GM19468 (cell line): Measurements from ENCODE around the gene RAB17.
"Not testable (repeated sequence)": the region's sequence is repeated elsewhere in the genome, so short reads cannot be mapped to it uniquely, and the experiment has no call there.

Source experiments
- ATAC-seq: cut with Tn5 transposase; IDR thresholded peaks from one replicate; pipeline ENCODE4 v1.9.1; 2021; ENCODE audit warnings: mild to moderate bottlenecking, moderate library complexity, moderate number of reproducible peaks; ENCODE audit not compliant: unreplicated experiment; ENCODE audit errors: extremely low read depth

RAB17 gene

DNA sequence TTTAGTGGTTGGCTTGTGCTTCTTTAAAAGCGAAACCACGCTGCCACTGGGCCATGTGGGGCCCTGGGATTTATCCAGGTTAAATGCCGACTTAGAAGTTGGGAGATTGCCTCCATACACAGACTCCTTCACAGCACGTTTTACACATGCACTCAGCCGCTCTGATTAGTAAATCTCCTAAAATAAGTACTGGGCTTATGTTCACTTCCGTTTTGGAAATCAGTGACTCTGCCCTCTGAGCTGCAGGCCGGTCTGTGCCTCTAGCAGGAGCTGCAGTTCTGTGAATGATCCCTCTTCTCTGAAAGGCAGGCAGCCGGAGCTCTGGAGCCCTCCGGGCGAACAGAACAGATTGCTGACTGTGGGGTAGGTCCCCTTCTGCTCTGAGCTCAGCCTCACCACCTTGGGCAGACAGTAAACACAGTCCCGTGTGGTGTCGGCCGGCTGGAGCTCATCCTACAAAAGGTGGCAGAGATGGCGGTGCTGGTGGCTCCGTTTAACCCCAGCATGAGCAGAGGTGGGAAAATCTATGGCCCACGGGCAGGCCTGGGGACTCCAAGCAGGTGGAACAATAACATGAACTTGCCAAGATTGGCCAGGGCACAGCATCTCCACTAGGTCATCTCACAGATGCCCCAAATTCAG is 9.8 kb upstream of the RAB17 start:
- ATAC-seq: no peak

DNA sequence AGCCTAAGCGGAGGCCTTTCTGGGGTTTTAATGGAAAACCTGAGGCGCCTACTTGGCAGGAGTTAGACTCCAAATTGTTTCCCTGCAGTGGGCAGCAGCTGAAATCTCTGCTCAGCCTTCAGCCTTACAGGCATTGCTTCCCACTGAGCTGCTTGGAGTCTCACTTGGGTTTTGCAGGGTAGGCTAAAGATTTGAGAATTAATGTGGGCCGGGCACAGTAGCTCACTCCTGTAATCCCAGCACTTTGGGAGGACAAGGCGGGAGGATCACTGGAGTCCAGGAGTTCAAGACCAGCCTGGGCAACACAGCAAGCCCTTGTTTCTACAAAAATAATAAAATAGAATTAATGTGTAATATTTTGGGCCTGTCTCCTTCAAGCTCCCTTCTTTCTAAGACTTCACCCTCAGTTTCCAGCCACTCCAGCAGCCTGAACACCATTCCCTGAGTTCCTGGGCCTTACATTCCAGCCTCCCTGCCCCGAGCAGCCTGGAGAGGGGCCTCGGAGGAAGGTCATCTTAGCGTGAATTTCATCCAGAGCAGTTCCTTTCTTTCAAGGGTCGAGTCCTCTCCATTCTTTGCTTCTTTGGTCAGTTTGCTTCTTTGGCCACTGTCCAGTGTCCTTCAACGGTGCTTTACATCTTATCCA is 9.1 kb upstream of the RAB17 start:
- ATAC-seq: no peak

DNA sequence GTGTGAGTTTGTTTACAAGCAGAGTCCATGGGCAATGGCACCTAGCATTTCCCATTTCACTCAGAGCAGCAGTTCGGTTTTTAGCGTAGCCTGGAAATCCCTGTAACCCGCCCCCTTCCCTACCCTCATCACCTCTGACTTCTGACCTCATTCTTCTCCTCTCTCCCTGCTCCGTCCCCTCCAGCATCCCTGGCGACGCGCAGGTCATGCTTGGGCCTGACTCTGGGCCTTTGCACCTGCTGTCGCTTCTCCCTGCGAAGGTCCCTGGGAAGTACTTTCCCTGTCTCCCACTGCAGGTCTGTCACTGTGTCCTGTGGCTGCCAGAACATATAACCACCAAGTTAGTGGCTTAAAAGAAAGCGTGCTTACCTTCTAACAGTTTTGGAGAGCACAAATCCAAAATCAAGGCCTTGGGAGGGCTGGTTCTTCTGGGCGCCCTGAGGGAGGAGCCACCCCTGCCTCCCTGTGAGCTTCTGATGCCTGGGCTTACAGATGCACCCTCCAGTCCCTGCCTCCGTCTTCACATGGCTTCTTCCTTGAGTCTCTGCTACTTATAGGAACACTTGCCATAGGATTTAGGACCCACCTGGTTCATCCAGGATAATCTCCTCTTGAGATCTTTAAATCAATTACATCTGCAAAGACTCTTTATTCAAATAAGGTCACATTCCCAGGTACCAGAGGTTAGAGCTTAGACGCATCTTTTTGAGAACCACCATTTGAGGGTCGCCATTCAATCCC is 8.1 kb upstream of the RAB17 start:
- no peak for ATAC-seq

DNA sequence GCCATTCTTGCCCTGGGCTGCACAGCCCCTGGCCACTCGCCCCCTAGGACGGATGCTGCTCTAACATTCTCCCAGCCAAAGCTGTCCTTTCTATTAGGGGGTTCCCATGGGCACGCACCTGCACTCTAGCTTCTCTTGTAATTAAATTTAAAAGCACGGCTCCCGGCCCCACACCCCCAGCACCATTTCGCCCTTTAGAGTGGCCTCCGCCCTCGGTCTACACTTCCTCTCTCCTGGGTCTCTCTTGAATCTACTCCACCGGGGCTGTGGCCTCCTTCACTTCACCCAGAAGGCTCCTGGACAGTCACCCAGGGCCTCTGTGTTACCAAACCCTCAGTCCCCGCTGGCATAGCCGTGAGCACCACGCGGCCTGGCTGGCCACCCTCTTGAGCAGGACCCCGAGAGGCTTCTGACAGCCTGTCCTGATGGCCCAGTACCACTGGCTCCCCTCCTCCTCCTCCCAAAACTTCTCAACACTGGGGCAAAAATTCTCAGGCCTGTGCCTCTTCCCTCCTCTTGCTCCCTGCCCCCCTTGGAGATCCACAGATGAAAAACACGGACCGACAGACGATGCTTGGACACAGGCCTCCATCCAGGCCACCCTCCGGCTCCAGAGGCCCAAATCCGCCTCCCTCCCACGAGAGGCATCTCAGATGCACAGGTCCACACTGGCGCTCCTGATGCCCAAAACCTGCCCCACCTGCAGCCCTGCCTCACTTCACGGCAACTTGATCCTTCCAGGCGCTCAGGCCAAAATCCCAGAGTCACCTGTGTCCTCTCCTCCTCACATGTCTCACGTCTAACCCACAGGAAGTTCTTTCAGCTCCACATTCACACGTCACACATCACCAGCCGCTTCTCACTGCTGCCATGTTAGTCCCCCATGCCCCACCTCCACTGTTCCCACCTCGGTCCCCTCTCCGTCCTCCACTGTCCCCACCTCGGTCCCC is 6.9 kb upstream of the RAB17 start:
- no peak for ATAC-seq

DNA sequence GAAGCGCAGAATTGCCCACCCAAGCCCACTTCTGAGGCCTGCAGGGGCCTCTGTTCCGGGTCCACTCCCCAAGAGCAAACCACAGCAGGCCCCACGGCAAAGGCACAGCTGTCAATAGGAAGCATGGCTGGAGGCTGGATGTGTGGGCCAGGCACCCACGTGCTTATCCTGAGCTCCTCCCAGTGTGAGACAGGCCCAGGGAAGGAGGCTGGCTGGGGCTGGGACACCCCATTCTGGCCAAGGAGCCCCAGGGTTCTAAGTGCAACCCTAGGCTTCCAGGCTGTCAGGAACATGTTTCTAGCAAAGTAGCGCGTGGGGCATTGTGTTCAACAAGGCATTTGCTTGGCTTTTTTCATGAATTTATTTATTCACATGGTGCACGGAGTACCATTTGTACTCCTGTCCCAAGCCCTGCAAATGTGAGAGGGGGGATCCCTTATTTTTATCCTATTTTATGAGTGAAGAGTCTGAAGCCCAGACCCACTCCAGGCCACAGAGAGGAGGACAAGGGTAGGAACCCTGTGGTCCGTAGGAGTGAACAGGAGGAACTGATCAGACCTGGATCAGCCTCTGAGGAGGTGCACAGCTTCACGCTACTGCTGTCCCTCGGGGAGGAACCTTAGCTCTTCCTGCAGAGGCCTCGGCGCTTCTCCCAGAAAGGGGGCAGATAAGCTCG is 6.1 kb upstream of the RAB17 start:
- ATAC-seq: no peak

DNA sequence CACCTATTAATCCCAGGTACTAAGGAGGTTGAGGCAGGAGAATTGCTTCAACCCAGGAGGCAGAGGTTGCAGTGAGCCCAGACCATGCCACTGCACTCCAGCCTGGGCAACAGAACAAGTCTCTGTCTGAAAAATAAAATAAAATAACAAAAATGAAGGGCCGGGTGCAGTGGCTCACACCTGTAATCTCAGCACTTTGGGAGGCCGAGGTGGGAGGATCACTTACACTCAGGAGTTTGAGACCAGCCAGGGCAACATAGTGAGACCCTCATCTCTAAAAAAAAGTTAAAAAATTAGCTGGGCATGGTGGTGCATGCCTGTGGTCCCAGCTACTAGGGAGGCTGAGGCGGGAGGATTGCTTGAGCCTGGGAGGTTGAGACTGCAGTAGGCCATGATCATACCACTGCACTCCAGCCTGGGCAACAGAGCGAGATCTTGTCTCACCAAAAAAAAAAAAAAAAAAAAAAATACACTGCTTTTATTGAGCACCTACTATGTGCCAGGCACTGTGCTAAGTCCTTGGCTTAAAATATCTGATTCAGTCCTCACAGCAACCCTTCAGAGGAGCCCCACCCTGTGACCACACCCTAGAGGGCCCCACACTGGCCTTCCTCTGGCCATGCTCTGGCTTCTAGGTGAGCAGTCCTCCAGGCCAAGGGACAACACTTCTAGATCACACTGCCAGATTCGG is 5.4 kb upstream of the RAB17 start:
- ATAC-seq: not testable (repeated sequence)

DNA sequence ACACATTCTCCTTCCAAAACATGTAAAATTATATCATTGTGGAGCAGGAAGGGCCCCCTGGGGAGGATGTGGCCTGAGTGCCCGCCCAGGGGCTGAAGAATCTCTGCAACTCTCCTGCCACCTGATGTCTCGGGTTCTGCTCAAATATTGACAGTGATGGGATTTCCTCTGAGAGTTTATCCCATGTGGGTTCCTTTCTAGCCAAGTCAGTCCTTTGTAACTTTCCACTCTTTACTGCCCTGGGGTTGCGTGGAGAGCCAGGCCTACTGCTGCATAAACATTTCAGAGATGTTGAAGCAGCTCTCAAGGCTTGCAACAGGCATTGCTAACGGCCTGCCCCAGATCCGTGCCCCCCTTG is 4.0 kb upstream of the RAB17 start:
- ATAC-seq: no peak

DNA sequence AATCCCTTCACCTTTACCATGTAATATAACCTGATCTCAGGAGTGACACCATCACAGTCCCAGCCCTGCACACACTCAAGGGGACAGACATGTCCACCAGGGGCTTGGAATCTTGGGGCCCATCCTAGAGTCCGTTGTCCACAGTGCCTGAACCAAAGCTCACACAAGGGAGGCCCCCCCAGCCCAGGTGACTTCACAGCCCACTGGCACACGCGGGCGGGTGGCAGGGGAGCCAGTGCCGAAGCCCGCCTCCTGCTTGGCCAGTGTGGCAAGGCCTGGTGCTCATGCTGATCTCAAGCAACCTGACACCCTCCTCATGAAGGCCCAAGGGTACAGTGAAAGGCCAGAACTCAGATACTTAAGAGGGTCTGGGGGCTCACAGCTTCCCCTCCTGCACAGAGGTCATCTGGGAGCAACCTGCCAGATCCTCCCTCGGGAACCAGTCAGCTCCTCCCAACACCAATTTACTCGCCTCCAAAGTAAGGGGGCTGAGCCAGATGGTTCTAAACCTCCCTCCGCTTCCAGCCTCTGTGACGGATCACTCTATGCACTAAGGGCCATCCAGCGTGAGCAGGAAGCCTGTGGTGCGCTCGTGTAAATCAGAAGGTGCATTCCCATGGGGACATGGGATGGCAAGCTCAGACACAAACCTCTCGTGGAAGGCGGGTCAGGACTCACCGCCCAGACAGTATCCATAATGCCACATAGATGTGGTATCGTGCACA is 3.2 kb upstream of the RAB17 start:
- ATAC-seq: no peak

DNA sequence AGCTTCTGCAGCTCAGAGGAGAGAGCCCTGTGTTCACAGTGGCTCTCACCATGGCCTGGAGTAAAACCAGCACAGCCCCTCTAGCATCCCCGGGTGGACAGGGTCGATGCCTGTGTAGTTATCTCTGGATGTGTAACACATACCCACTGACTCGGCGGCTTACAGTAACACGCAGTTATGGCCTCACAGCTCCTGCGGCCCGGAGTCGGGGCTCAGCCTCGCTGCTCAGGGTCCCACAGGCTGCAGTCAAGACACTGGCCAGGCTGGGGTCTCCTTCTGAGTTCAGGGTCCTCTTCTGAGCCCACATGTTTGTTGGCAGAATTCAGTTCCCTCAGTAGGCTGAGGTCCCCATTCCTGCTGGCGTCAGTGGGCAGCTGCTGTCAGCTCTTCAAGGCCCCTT is 2.5 kb upstream of the RAB17 start:
- ATAC-seq: no peak

DNA sequence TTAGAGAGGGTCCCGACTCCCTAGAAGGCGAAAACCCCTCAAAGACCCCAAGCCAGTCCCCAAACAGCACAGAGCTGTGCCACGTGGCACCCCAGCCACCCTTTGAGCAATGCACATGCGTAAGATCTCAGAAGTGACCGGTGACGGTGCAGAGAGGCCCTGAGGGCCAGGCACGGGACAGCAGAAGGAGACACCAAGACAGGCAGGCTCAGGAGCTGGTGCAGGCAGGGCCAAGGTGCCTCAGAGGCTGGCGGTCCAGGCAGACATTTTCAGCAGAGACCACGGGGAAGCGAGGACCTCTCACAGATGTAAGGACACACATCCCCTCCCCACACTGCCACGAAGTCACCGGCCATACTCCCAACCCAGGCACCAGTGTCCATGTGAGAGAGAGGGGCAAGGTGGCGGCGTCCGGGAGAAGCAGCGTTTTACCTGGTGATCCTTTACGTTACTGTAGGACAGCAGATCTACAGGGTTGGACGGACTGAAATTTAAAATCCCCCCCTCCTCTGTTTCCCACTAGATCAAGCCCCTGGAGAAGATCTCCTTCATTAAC is 2.0 kb upstream of the RAB17 start:
- no peak for ATAC-seq

DNA sequence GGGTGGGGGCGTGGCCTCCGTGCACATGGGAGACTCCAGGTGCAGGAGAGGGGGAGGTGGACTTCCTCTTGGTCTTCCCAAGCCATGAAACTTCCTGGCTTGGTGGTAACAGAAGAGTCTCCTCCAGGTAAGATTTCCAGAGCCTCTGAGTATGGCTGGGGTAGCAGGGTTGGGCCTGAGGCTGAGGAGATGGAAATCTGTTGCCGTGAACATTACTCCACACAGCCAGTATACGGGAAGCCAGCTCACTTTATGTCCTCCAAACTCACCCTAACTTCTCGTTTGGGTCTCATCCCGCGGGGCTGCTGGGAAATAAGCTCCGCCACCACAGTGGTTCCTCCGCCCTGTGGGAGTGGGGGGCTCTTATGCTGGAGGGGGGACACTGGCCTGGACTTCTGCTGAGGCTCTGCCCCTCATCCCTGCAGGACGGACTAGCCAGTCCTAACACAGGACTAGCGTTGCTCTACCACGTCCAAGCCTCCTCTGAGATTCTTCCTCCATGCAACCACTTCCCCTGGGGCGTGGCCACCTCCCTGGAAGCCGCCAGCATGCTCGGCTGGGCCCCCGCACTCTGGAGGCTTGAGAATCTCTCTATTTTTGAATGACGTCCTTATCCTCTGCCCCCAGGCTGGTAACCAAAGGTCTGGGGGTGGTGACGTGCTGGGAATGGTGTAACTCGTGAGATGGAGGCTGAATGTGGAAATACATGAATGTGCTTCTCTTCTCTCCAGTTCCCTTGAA is 777 bp upstream of the RAB17 start:
- no peak for ATAC-seq

DNA sequence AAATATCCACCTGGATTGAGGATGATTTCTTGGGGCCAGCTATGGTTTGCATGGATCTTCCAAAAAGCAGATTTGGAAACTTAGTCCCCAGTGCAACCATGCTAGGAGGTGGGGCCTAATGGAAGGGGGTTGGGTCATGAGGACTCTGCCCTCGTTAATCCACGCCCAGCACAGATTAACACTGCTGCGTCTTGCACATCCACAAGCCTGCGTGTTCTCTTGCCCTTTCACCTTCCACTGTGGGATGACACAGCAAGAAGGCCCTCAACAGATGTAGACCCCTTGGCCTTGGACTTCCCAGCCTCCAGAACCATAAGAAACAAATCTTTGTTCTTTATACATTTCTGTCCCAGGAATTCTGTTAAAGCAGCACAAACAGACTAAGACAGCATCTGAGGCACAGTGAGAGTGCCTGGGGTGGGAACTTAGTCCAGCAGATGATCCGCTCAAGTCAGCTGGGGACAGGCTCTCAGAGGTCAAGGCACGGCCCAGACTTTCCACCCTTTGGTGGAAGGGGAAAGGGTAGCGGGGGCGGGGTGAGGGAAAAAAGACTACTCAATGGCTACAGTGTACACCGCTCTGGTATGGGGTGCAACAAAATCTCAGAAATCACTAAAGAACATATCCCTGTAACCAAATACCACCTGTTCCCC is 2.4 kb downstream of the RAB17 start:
- no peak for ATAC-seq

DNA sequence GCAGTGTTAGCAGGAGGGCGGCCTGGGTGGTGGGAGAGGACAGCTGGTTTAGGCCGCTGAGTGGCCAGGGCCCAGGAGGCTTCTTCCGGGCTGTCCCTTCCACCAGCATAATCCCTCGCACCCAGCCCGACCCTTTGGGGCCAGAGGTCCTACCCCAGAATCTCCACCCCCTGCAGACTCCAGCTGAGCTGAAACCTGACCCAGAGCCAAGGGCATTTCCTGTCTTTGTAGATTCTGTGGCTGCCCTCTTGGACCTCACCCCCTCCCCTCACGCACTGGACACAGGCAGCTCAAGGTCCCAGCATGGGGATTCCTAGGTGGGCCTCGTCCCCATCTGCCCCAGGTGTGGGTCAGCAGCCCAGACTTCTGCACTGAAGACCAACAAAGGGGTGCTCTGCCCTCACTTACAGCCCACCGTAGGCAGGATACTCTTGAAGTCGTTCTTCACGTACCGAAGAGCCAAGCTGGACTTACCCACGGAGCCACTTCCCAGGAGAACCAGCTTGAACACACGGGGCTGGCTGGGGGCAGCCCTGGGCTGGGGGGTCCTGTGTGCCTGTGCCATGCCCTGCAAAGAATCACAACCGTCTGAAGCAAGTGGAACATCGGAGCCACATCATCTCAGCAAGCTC is 4.8 kb downstream of the RAB17 start:
- no peak for ATAC-seq

DNA sequence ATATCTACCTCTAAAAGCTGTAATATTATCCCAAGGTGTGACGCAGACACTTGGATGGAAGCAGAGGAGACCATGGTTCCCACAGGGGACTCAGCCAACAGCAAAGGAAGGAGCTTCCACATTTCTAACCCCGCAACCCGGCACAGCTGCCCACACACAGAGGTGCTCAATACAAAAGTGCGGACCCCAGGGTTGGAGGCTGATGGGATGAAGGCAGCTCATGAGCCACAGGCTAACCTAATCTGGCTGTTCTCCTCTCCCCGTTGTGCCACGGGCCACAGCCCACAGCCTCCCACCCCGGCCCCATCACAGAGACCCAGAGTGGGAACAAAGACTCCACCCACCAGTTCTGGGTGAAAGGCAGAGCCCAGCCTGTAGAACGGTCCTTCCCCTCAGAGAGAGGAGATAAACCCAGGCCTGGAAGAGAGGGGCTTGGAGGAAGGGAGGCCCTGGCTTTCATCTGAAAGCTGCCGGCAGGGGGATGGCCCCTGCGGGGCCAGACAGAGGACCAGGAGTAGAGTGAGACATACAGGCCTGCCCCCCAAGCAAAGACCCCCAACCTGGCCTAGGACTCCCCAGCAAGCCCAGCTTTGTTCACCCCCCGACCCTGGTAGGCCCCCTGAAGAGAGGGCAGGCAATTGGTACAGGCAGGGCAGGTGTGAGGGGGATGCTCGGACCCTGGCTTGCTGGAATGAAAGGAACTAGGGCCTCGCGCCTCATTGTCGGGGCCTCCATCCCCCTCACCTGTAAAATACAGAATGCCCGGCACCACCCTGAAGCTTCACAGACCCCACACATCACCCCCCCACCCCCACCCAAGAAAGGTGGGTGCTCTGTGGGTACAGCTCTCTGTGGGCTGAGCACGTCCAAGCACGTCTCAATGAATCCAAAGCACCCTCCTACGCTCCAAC is 6.9 kb downstream of the RAB17 start:
- ATAC-seq: no peak

DNA sequence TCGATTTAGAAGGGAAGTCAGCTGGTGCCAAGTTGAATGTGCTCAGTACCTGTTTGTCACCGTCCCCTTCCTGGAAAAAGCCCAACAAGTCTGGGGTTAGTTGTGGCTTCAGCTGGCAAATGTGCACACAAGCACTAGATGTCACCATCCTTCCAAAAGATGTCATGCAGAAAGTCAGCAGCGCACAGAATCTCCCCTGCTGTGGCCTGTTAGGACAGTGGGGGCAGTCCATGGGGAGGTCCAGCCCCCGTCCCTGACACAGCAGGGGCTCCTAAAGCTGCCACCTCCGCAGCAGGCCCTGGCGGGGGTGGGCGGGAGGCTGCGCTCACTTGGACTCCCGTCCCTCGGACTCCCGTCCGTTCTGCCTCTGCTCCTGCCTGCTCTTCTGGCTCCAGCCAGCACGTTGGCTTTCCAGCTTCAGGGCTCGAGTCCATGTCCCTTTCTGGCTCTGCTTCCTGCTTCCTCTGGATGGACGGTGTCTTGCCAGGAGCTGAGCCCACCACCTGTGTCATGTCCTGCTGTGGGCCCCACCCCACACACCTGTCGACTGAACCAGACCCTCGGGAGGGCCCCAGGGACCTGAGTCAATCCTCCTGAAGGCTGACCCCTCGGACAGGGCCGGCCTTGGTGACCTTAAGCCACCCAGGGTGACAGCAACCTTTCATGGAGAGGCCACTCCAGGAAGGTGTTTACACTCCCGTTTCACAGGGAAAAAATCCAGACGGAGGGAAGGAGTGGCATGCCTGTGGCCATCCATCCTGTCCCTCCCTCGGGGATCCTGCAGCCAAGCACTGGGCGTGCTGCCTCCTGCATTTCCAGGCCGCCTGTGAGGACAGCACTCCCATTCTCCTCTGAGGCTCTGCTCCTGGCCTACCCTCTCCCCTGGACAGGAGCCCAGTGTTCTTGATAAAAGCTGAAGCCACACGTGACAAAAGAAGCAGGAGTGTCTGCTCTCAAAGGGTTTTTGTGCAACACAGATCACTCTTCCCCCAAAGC is 8.5 kb downstream of the RAB17 start:
- no peak for ATAC-seq
